ENCODE results near the gene FILIP1L. TPM values are rescaled to one million over a fixed set of nuclear protein-coding genes. Genes with fewer than 3 reads are reported as not detected.

The FILIP1L gene
- total RNA-seq, 1 donor: 15.2 TPM

- H3K4me3 ChIP-seq (ENCODE audit: low read depth, low read length): no peak overlapping the region
- TF ChIP-seq CTCF (IDR thresholded peaks at IDR 0.05; ENCODE audit: insufficient read depth, low read length): no peak
- peak; percentile 50 for DNase-seq (ENCODE audit: low read depth)
Measured at GRCh38 chr3:100087198-100087597, 27.1 kb downstream of the FILIP1L start.

- H3K4me3 ChIP-seq (ENCODE audit: low read depth, low read length): no peak overlapping the region
- no peak for DNase-seq (ENCODE audit: low read depth)
- TF ChIP-seq CTCF (IDR thresholded peaks at IDR 0.05; ENCODE audit: insufficient read depth, low read length): no peak
Measured at GRCh38 chr3:100086401-100086800, 27.9 kb downstream of the FILIP1L start.

GRCh38 chr3:100084100-100084806 lies 30.0 kb downstream of the FILIP1L start:
- no peak overlapping the region for H3K4me3 ChIP-seq (ENCODE audit: low read depth, low read length)
- no peak for DNase-seq (ENCODE audit: low read depth)
- TF ChIP-seq CTCF (IDR thresholded peaks at IDR 0.05; ENCODE audit: insufficient read depth, low read length): no peak

- no peak for DNase-seq (ENCODE audit: low read depth)
- H3K4me3 ChIP-seq (ENCODE audit: low read depth, low read length): no peak overlapping the region
- no peak for TF ChIP-seq CTCF (IDR thresholded peaks at IDR 0.05; ENCODE audit: insufficient read depth, low read length)
Measured at GRCh38 chr3:100083209-100083608, 31.1 kb downstream of the FILIP1L start.

- H3K4me3 ChIP-seq (ENCODE audit: low read depth, low read length): no peak overlapping the region
- no peak for TF ChIP-seq CTCF (IDR thresholded peaks at IDR 0.05; ENCODE audit: insufficient read depth, low read length)
- no peak for DNase-seq (ENCODE audit: low read depth)
Measured at GRCh38 chr3:100082714-100083113, 31.6 kb downstream of the FILIP1L start.

- H3K4me3 ChIP-seq (ENCODE audit: low read depth, low read length): no peak overlapping the region
- TF ChIP-seq CTCF (IDR thresholded peaks at IDR 0.05; ENCODE audit: insufficient read depth, low read length): no peak
- no peak for DNase-seq (ENCODE audit: low read depth)
Measured at GRCh38 chr3:100081986-100082692, 32.2 kb downstream of the FILIP1L start.

All from fibroblast of the aortic adventitia (primary cell).